ENCODE results near the gene INHBB. TPM values are rescaled to one million over a fixed set of nuclear protein-coding genes. Genes with fewer than 3 reads are reported as not detected.
"Not testable (repeated sequence)": the region's sequence is repeated elsewhere in the genome, so short reads cannot be mapped to it uniquely, and the experiment has no call there.

Gene INHBB
- total RNA-seq, 1 experiment from 2014 or later, result 3.9 TPM

GRCh38 chr2:120313695-120314615 is 32.0 kb upstream of the INHBB start:
- H3K27me3 ChIP-seq, result no peaks in the 10 kb centered on the region
- peak overlapping the region; percentile 46 for H3K4me3 ChIP-seq
- no peak for DNase-seq
- no peaks in the 10 kb centered on the region for H3K9me3 ChIP-seq
- no peaks in the 10 kb centered on the region for H3K36me3 ChIP-seq

- H3K9me3 ChIP-seq, result no peaks in the 10 kb centered on the region
- H3K36me3 ChIP-seq, result no peaks in the 10 kb centered on the region
- no peaks in the 10 kb centered on the region for H3K27me3 ChIP-seq
- DNase-seq, result no peak
- no peak overlapping the region for H3K4me3 ChIP-seq
Observed at GRCh38 chr2:120314690-120315366, 31.1 kb upstream of the INHBB start.

- Histone ChIP-seq H3K9me3 (no peaks in the 10 kb centered on the region), H3K27me3 (no peaks in the 10 kb centered on the region), H3K36me3 (no peaks in the 10 kb centered on the region), H3K4me3 (no peak overlapping the region)
- DNase-seq, result no peak
Observed at GRCh38 chr2:120315367-120316033, 30.4 kb upstream of the INHBB start.

GRCh38 chr2:120316071-120316470 is 29.9 kb upstream of the INHBB start:
- Histone ChIP-seq H3K36me3 (no peaks in the 10 kb centered on the region), H3K27me3 (no peaks in the 10 kb centered on the region), H3K9me3 (no peaks in the 10 kb centered on the region), H3K4me3 (no peak overlapping the region)
- no peak for DNase-seq

- Histone ChIP-seq H3K36me3 (no peaks in the 10 kb centered on the region), H3K4me3 (no peak overlapping the region), H3K27me3 (no peaks in the 10 kb centered on the region), H3K9me3 (no peaks in the 10 kb centered on the region)
- no peak for DNase-seq
Observed at GRCh38 chr2:120316528-120317179, 29.3 kb upstream of the INHBB start.

- Histone ChIP-seq H3K9me3 (no peaks in the 10 kb centered on the region), H3K36me3 (no peaks in the 10 kb centered on the region), H3K27me3 (no peaks in the 10 kb centered on the region), H3K4me3 (no peak overlapping the region)
- no peak for DNase-seq
Observed at GRCh38 chr2:120317180-120317533, 28.8 kb upstream of the INHBB start.

GRCh38 chr2:120317916-120318315 is 28.0 kb upstream of the INHBB start:
- Histone ChIP-seq H3K36me3 (no peaks in the 10 kb centered on the region), H3K27me3 (no peaks in the 10 kb centered on the region), H3K4me3 (no peak overlapping the region), H3K9me3 (no peaks in the 10 kb centered on the region)
- DNase-seq, result no peak

- no peak for DNase-seq
- Histone ChIP-seq H3K4me3 (no peak overlapping the region), H3K36me3 (no peaks in the 10 kb centered on the region), H3K27me3 (no peaks in the 10 kb centered on the region), H3K9me3 (no peaks in the 10 kb centered on the region)
Observed at GRCh38 chr2:120318626-120319025, 27.3 kb upstream of the INHBB start.

- DNase-seq, result no peak
- no peaks in the 10 kb centered on the region for H3K27me3 ChIP-seq
Observed at GRCh38 chr2:120319123-120319522, 26.8 kb upstream of the INHBB start.

GRCh38 chr2:120319686-120320317 is 26.1 kb upstream of the INHBB start:
- no peak overlapping the region for H3K4me3 ChIP-seq
- H3K36me3 ChIP-seq, result no peaks in the 10 kb centered on the region
- H3K9me3 ChIP-seq, result no peaks in the 10 kb centered on the region
- no peak for DNase-seq
- H3K27me3 ChIP-seq, result no peaks in the 10 kb centered on the region

More at GRCh38 chr2:120319123-120319522, 26.8 kb upstream of the INHBB start:
- no peaks in the 10 kb centered on the region for H3K9me3 ChIP-seq
- H3K36me3 ChIP-seq, result no peaks in the 10 kb centered on the region
- H3K4me3 ChIP-seq, result no peak overlapping the region

GRCh38 chr2:120320318-120320851 is 25.6 kb upstream of the INHBB start:
- H3K27me3 ChIP-seq, result no peaks in the 10 kb centered on the region
- no peaks in the 10 kb centered on the region for H3K36me3 ChIP-seq
- no peaks in the 10 kb centered on the region for H3K9me3 ChIP-seq
- DNase-seq, result no peak
- no peak overlapping the region for H3K4me3 ChIP-seq

GRCh38 chr2:120320887-120321556 is 24.9 kb upstream of the INHBB start:
- not testable (repeated sequence) for H3K4me3 ChIP-seq, H3K9me3 ChIP-seq, H3K36me3 ChIP-seq, DNase-seq, H3K27me3 ChIP-seq

GRCh38 chr2:120321721-120322284 is 24.1 kb upstream of the INHBB start:
- DNase-seq, result no peak
- Histone ChIP-seq H3K27me3 (no peaks in the 10 kb centered on the region), H3K9me3 (no peaks in the 10 kb centered on the region), H3K4me3 (no peak overlapping the region), H3K36me3 (no peaks in the 10 kb centered on the region)

GRCh38 chr2:120322329-120322728 is 23.6 kb upstream of the INHBB start:
- no peak for DNase-seq
- H3K4me3 ChIP-seq, result no peak overlapping the region
- H3K9me3 ChIP-seq, result no peaks in the 10 kb centered on the region
- H3K36me3 ChIP-seq, result no peaks in the 10 kb centered on the region
- no peaks in the 10 kb centered on the region for H3K27me3 ChIP-seq

GRCh38 chr2:120323214-120323613 is 22.7 kb upstream of the INHBB start:
- peak; percentile 43 for DNase-seq
- H3K36me3 ChIP-seq, result no peaks in the 10 kb centered on the region
- no peaks in the 10 kb centered on the region for H3K9me3 ChIP-seq
- no peaks in the 10 kb centered on the region for H3K27me3 ChIP-seq
- H3K4me3 ChIP-seq, result no peak overlapping the region
